Spleen (tissue), 11 donors: ENCODE data around the gene SPATA31D3. TPM values are rescaled to one million over a fixed set of nuclear protein-coding genes. Genes with fewer than 3 reads are reported as not detected.
"Not testable (repeated sequence)": the region's sequence is repeated elsewhere in the genome, so short reads cannot be mapped to it uniquely, and the experiment has no call there.

ENCODE experiments used
- DNase-seq: peaks from one replicate; pipeline ENCODE4 v3.0.0-alpha.2; 2020
- H3K27ac ChIP-seq, 8 donors: fragments of 200-600 bp; sonication (generic) in 7 of 8; 1 replicate in 4 of 8; 2 replicates in 4 of 8; pipeline versions ENCODE4 v1.5.0 to v1.8.0; 2016 to 2021; ENCODE audit warnings: inconsistent platforms in 4 of 8, mild to moderate bottlenecking in 4 of 8, moderate library complexity in 1 of 8
- H3K27me3 ChIP-seq, 7 donors: fragments of 200-600 bp; sonication (generic) in 6 of 7; replicated peaks in 1 of 7; 1 replicate in 4 of 7; 2 replicates in 3 of 7; pipeline versions ENCODE4 v1.5.0 to v1.8.0; 2016 to 2021; ENCODE audit warnings: inconsistent platforms in 3 of 7, mild to moderate bottlenecking in 1 of 7
- H3K36me3 ChIP-seq, 6 donors: fragments of 200-600 bp; sonication (generic) in 5 of 6; 1 replicate in 4 of 6; 2 replicates in 2 of 6; pipeline versions ENCODE4 v1.5.0 to v1.8.0; 2016 to 2021; ENCODE audit warnings: inconsistent platforms in 2 of 6
- H3K4me1 ChIP-seq, 6 donors: fragments of 200-600 bp; sonication (generic) in 5 of 6; 1 replicate in 3 of 6; 2 replicates in 3 of 6; pipeline versions ENCODE4 v1.5.0 to v1.8.0; 2016 to 2021; ENCODE audit warnings: inconsistent platforms in 3 of 6
- H3K4me3 ChIP-seq, 8 donors: fragments of 200-600 bp; sonication (generic) in 7 of 8; 1 replicate in 4 of 8; 2 replicates in 4 of 8; pipeline versions ENCODE4 v1.5.0 to v1.8.0; 2016 to 2021; ENCODE audit warnings: inconsistent platforms in 4 of 8, mild to moderate bottlenecking in 4 of 8, moderate library complexity in 2 of 8
- H3K9me3 ChIP-seq, 8 donors: fragments of 200-600 bp; sonication (generic) in 7 of 8; 1 replicate in 4 of 8; 2 replicates in 4 of 8; pipeline versions ENCODE4 v1.5.0 to v1.8.0; 2016 to 2021; ENCODE audit warnings: inconsistent platforms in 4 of 8
- POLR2A ChIP-seq, 3 donors: fragments of 450-650 bp; IDR thresholded peaks; one replicate each; pipeline ENCODE4 v1.5.1; 2017; ENCODE audit warnings: antibody characterized with exemption in 3 of 3, mild to moderate bottlenecking in 1 of 3
- POLR2AphosphoS5 ChIP-seq, 3 donors: sonication (generic); formaldehyde crosslinking; IDR thresholded peaks; one replicate each; pipeline ENCODE4 v1.5.1; 2017; ENCODE audit warnings: antibody characterized with exemption in 3 of 3
- WGBS, 5 donors: extraction: QIAGEN DNeasy Blood & Tissue Kit in 3 of 5; methylation state at CpG; one replicate each; pipeline versions ENCODE4 v1.1.5 to v1.1.7; 2013 to 2018; 5-methylcytosine and 5-hydroxymethylcytosine counted together
- intact Hi-C: fragments of 100-400 bp; cut with DNase I; formaldehyde crosslinking; loops from one replicate; pipeline ENCODE4 v1.15.0; 2023; ENCODE audit warnings: low total_unique reads
- polyA plus RNA-seq, 3 donors: library from polyadenylated mRNA; stranded (reverse); fragments of 200-250 nt; gene quantifications; one replicate each; pipeline ENCODE4 v1.2.1, GENCODE V29; 2013
- total RNA-seq, 7 donors: library from RNA; depleted of rRNA in 3 of 7; stranded (reverse); fragments of >200 nt in 3 of 7; fragmentation: NEBNext Ultra II Directional in 4 of 7; extraction: Animal tissue kit (Norgen Biotek cat#: 25700) in 4 of 7; gene quantifications; one replicate each; pipeline versions ENCODE4 v1.1.0 to v1.2.1, GENCODE V29; 2016 to 2021
- TF ChIP-seq, protein P1 (sequence below), 11 experiments: fragments of 200-600 bp in 7 of 11; fragments of 450-650 bp in 4 of 11; sonication (generic) in 4 of 11; IDR thresholded peaks in 8 of 11; conservative IDR thresholded peaks in 3 of 11; 1 replicate in 7 of 11; 2 replicates in 4 of 11; pipeline versions ENCODE4 v1.4.0 to v1.8.0; 2016 to 2021; ENCODE audit warnings: antibody characterized with exemption in 11 of 11, inconsistent platforms in 4 of 11, mild to moderate bottlenecking in 1 of 11
- donor health status: healthy with polysubstance abuse.
- donor health status: DM: no; HTN: no; CAD: no; lungs with moderate emphysema.
- donor health status: DM: no; HTN: no; CAD: no.
- donor health status: Bipolar disorder and iron deficiency.
- donor health status: healthy.
- donor health status: DM: no; HTN: no; CAD: no.
- donor health status: DM: yes; HTN: yes; CAD: no.

SPATA31D3 gene
- total and polyA plus RNA-seq, 10 donors: 0.03 TPM; not detected in 9

DNA sequence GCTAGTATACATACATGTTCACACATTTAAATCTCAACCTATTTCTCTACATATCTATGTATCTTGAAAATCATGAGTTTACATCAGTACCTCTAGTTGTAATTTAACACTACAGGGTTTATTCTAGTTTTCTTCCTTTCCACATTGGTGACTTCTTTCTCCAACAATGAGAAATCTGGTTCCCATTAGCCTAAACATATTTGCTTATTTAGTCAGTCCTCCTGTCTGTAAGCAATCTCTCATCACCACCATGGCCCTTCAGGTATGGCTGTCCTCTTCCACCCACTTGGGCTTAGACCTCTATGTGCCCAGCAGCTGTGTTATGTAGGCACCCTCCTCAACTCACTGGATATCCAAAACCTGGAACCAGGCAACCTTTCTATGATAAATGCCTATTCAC lies 37.3 kb downstream of the SPATA31D3 start:
- Histone ChIP-seq H3K4me1 (no peaks in the 10 kb centered on the region), H3K4me3 (no peak overlapping the region), H3K9me3 (peaks cover 0 to 11% (median 4%) of the 10 kb centered on the region in 8 donors), H3K27ac (no peak overlapping the region), H3K27me3 (no peaks in the 10 kb centered on the region), H3K36me3 (no peaks in the 10 kb centered on the region)
- no peak for TF ChIP-seq POLR2AphosphoS5 (IDR thresholded peaks at IDR 0.05)
- TF ChIP-seq, protein P1, sequence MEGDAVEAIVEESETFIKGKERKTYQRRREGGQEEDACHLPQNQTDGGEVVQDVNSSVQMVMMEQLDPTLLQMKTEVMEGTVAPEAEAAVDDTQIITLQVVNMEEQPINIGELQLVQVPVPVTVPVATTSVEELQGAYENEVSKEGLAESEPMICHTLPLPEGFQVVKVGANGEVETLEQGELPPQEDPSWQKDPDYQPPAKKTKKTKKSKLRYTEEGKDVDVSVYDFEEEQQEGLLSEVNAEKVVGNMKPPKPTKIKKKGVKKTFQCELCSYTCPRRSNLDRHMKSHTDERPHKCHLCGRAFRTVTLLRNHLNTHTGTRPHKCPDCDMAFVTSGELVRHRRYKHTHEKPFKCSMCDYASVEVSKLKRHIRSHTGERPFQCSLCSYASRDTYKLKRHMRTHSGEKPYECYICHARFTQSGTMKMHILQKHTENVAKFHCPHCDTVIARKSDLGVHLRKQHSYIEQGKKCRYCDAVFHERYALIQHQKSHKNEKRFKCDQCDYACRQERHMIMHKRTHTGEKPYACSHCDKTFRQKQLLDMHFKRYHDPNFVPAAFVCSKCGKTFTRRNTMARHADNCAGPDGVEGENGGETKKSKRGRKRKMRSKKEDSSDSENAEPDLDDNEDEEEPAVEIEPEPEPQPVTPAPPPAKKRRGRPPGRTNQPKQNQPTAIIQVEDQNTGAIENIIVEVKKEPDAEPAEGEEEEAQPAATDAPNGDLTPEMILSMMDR (IDR thresholded peaks at IDR 0.05 in 8 of 11, conservative IDR thresholded peaks at IDR 0.05 in 3 of 11): no peak
- DNase-seq: no peak
- intact Hi-C loops: no loop called here

DNA sequence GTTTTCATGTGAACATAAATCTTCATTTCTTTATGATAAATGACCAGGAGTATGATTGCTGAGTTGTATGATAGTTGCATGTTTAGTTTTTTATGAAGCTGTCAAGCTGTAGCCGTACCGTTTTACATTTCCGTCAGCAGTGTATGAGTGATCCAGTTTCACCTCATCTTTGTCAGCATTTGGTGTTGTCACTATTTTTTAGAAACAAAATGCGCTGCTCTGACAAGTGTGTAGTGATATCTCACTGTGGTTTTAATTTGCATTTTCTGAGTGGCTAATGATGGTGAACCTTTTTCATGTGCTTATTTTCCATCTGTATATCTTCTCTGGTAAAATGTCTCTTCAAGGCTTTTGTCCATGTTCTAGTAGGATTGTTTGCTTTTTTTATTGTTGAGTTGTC lies 38.6 kb downstream of the SPATA31D3 start:
- no peak for DNase-seq
- intact Hi-C loops: no loop called here

GRCh38 chr9:81984928-81985327 lies 41.6 kb downstream of the SPATA31D3 start:
- Histone ChIP-seq H3K9me3 (no peaks in the 10 kb centered on the region), H3K4me3 (no peak overlapping the region), H3K4me1 (no peaks in the 10 kb centered on the region), H3K27ac (no peak overlapping the region), H3K27me3 (no peaks in the 10 kb centered on the region), H3K36me3 (no peaks in the 10 kb centered on the region)
- TF ChIP-seq, protein P1 (IDR thresholded peaks at IDR 0.05 in 8 of 11, conservative IDR thresholded peaks at IDR 0.05 in 3 of 11): no peak
- TF ChIP-seq POLR2AphosphoS5 (IDR thresholded peaks at IDR 0.05): no peak
- TF ChIP-seq POLR2A (IDR thresholded peaks at IDR 0.05): no peak
- 78 to 85% (median 83%) methylated on average over 6 of the region's 6 CpGs for WGBS, 5 donors
- intact Hi-C loops: no loop called here
- no peak for DNase-seq

More for the DNA sequence above, 38.6 kb downstream of the SPATA31D3 start:
- Histone ChIP-seq H3K27me3 (no peaks in the 10 kb centered on the region), H3K4me3 (no peak overlapping the region), H3K27ac (no peak overlapping the region), H3K36me3 (no peaks in the 10 kb centered on the region), H3K4me1 (no peaks in the 10 kb centered on the region), H3K9me3 (peaks cover 0 to 5% (median under 1%) of the 10 kb centered on the region in 8 donors)
- 77 to 86% (median 80%) methylated on average over 4 of the region's 4 CpGs for WGBS, 5 donors
- TF ChIP-seq POLR2A (IDR thresholded peaks at IDR 0.05) (no peak), POLR2AphosphoS5 (IDR thresholded peaks at IDR 0.05) (no peak)
- TF ChIP-seq, protein P1 (IDR thresholded peaks at IDR 0.05 in 8 of 11, conservative IDR thresholded peaks at IDR 0.05 in 3 of 11): no peak

DNA sequence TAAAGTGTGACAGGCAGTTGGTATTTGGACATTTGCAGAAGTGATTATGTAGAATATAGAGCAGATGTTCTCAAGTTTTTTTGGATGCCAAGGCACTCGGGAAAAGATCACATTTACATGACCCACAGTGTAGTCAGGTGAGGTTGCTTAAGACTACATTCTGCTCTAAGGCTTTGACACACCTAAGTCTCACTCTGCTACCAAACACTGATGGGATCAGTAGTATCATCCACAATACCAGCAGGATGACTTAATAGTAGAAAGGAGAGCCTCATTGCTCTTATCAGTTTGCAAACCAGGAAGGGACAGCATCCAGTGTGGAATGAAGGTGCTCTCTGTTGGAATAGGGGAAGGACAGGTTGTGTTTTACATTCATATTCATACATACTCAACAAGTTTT lies 42.8 kb downstream of the SPATA31D3 start:
- Histone ChIP-seq H3K9me3 (no peaks in the 10 kb centered on the region), H3K4me1 (no peaks in the 10 kb centered on the region), H3K27ac (no peak overlapping the region), H3K36me3 (no peaks in the 10 kb centered on the region), H3K4me3 (no peak overlapping the region), H3K27me3 (no peaks in the 10 kb centered on the region)
- 74 to 87% (median 85%) methylated on average over 1 of the region's 1 CpG for WGBS, 5 donors
- TF ChIP-seq POLR2A (IDR thresholded peaks at IDR 0.05) (no peak), POLR2AphosphoS5 (IDR thresholded peaks at IDR 0.05) (no peak)
- TF ChIP-seq, protein P1 (IDR thresholded peaks at IDR 0.05 in 8 of 11, conservative IDR thresholded peaks at IDR 0.05 in 3 of 11): no peak
- no peak for DNase-seq
- intact Hi-C loops: no loop called here

GRCh38 chr9:81988472-81988871 lies 45.2 kb downstream of the SPATA31D3 start, which contains the start of gene SPATA31D1:
Gene SPATA31D1 (plus strand): TSS chr9:81988772. CDS start chr9:81988819, 47 bp downstream.
- intact Hi-C loops, H3K4me3 ChIP-seq, H3K4me1 ChIP-seq, DNase-seq, H3K9me3 ChIP-seq, H3K27ac ChIP-seq, H3K27me3 ChIP-seq, H3K36me3 ChIP-seq: not testable (repeated sequence)
- 83 to 100% (median 93%) methylated on average over 1 of the region's 1 CpG for WGBS, 5 donors
